ENCODE data around the gene GRID1.

Gene GRID1

GRCh38 chr10:86335831-86336230 is 30.8 kb downstream of the GRID1 start:
- Histone ChIP-seq H3K27ac (ENCODE audit: poor library complexity, severe bottlenecking) (no peak overlapping the region), H3K4me3 (ENCODE audit: severe bottlenecking) (no peak overlapping the region), H3K36me3 (ENCODE audit: low read depth) (no peaks in the 10 kb centered on the region), H3K4me1 (ENCODE audit: insufficient read depth, poor library complexity, severe bottlenecking) (no peaks in the 10 kb centered on the region), H3K27me3 (ENCODE audit: insufficient read depth, poor library complexity, severe bottlenecking) (no peaks in the 10 kb centered on the region), H3K9me3 (ENCODE audit: severe bottlenecking) (no peaks in the 10 kb centered on the region)
- DNase-seq (ENCODE audit: low spot score) (peak; percentile 20), ATAC-seq (ENCODE audit: low read depth) (no peak)
- TF ChIP-seq, protein P1, sequence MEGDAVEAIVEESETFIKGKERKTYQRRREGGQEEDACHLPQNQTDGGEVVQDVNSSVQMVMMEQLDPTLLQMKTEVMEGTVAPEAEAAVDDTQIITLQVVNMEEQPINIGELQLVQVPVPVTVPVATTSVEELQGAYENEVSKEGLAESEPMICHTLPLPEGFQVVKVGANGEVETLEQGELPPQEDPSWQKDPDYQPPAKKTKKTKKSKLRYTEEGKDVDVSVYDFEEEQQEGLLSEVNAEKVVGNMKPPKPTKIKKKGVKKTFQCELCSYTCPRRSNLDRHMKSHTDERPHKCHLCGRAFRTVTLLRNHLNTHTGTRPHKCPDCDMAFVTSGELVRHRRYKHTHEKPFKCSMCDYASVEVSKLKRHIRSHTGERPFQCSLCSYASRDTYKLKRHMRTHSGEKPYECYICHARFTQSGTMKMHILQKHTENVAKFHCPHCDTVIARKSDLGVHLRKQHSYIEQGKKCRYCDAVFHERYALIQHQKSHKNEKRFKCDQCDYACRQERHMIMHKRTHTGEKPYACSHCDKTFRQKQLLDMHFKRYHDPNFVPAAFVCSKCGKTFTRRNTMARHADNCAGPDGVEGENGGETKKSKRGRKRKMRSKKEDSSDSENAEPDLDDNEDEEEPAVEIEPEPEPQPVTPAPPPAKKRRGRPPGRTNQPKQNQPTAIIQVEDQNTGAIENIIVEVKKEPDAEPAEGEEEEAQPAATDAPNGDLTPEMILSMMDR (IDR thresholded peaks at IDR 0.05; ENCODE audit: poor library complexity, severe bottlenecking), result no peak

DNA sequence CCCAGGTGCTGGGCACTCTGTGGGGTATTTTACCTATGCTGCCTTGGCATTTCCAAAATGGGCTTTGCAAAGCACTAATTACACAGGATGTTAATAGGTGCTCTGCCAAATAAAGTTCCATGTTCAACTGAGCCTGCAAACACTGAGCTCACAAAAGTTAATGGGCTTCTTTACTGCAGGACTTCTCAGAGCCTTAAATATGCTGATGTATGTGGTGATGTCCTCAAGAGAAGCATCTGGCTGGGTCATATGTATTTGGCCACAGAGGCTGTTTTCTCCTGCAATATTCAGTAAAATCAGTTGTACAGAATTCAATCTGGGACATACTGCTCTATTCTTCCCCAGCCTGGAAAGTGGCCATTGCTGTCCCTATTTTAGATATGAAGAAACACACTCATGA is 31.3 kb downstream of the GRID1 start:
- DNase-seq (ENCODE audit: low spot score) (no peak), ATAC-seq (ENCODE audit: low read depth) (no peak)
- no peak overlapping the region for H3K4me3 ChIP-seq (ENCODE audit: severe bottlenecking)
- no peaks in the 10 kb centered on the region for H3K4me1 ChIP-seq (ENCODE audit: insufficient read depth, poor library complexity, severe bottlenecking)
- TF ChIP-seq, protein P1 (IDR thresholded peaks at IDR 0.05; ENCODE audit: poor library complexity, severe bottlenecking), result no peak
- H3K36me3 ChIP-seq (ENCODE audit: low read depth), result no peaks in the 10 kb centered on the region
- H3K9me3 ChIP-seq (ENCODE audit: severe bottlenecking), result no peaks in the 10 kb centered on the region
- H3K27me3 ChIP-seq (ENCODE audit: insufficient read depth, poor library complexity, severe bottlenecking), result no peaks in the 10 kb centered on the region
- H3K27ac ChIP-seq (ENCODE audit: poor library complexity, severe bottlenecking), result no peak overlapping the region

- ATAC-seq (ENCODE audit: low read depth), result peak; percentile 45; the same call in 2 of the 3 replicates
Measured at GRCh38 chr10:86334488-86335085, 32.0 kb downstream of the GRID1 start.

DNA sequence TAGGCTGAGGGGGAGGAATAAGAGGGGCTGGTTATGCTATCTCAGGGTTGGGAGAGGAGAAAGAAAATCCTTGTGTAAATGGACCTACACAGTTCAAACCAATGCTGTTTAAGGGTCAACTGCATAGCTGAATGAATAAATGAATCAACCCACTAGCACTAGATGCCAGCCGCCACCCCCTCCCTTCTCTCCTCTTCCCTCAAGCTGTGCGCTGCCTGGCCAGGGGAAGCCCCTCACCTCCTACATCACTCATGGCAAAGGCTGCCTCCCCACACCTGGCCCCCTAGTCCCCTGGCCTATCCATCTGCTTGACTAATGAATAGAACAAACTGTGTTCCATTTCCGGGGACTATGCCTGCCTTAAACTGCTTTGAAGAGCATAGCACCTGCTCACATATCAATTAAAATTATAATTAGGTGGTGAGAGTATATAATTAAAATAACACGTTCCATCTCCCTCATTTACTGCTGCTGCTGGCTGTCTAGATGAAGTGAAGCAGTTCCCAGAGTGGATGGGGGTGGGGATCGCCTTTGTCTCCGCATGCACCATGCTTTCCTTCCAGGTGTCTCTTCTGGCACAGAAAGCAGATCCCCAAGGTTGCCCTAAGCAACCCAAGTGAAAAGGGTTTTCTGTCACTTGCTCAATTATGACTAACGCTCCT is 32.6 kb downstream of the GRID1 start:
- no peaks in the 10 kb centered on the region for H3K9me3 ChIP-seq (ENCODE audit: severe bottlenecking)
- H3K4me3 ChIP-seq (ENCODE audit: severe bottlenecking), result no peak overlapping the region
- no peaks in the 10 kb centered on the region for H3K4me1 ChIP-seq (ENCODE audit: insufficient read depth, poor library complexity, severe bottlenecking)
- TF ChIP-seq, protein P1 (IDR thresholded peaks at IDR 0.05; ENCODE audit: poor library complexity, severe bottlenecking), result no peak
- H3K36me3 ChIP-seq (ENCODE audit: low read depth), result no peaks in the 10 kb centered on the region
- H3K27me3 ChIP-seq (ENCODE audit: insufficient read depth, poor library complexity, severe bottlenecking), result no peaks in the 10 kb centered on the region
- no peak overlapping the region for H3K27ac ChIP-seq (ENCODE audit: poor library complexity, severe bottlenecking)
- DNase-seq (ENCODE audit: low spot score), result peak; percentile 20
- ATAC-seq (ENCODE audit: low read depth), result no peak

More at GRCh38 chr10:86334488-86335085, 32.0 kb downstream of the GRID1 start:
- Histone ChIP-seq H3K4me1 (ENCODE audit: insufficient read depth, poor library complexity, severe bottlenecking) (no peaks in the 10 kb centered on the region), H3K4me3 (ENCODE audit: severe bottlenecking) (no peak overlapping the region), H3K36me3 (ENCODE audit: low read depth) (no peaks in the 10 kb centered on the region), H3K27ac (ENCODE audit: poor library complexity, severe bottlenecking) (no peak overlapping the region), H3K9me3 (ENCODE audit: severe bottlenecking) (no peaks in the 10 kb centered on the region), H3K27me3 (ENCODE audit: insufficient read depth, poor library complexity, severe bottlenecking) (no peaks in the 10 kb centered on the region)
- TF ChIP-seq, protein P1 (IDR thresholded peaks at IDR 0.05; ENCODE audit: poor library complexity, severe bottlenecking), result peak; percentile 11
- peak; percentile 39 for DNase-seq (ENCODE audit: low spot score)

GRCh38 chr10:86331861-86332260 is 34.7 kb downstream of the GRID1 start:
- no peaks in the 10 kb centered on the region for H3K9me3 ChIP-seq (ENCODE audit: severe bottlenecking)
- TF ChIP-seq, protein P1 (IDR thresholded peaks at IDR 0.05; ENCODE audit: poor library complexity, severe bottlenecking), result no peak
- no peak overlapping the region for H3K27ac ChIP-seq (ENCODE audit: poor library complexity, severe bottlenecking)
- DNase-seq (ENCODE audit: low spot score) (peak; percentile 28), ATAC-seq (ENCODE audit: low read depth) (no peak)
- H3K4me1 ChIP-seq (ENCODE audit: insufficient read depth, poor library complexity, severe bottlenecking), result no peaks in the 10 kb centered on the region
- H3K36me3 ChIP-seq (ENCODE audit: low read depth), result no peaks in the 10 kb centered on the region
- no peaks in the 10 kb centered on the region for H3K27me3 ChIP-seq (ENCODE audit: insufficient read depth, poor library complexity, severe bottlenecking)
- H3K4me3 ChIP-seq (ENCODE audit: severe bottlenecking), result no peak overlapping the region
